Omental fat pad (tissue), 4 donors: Measurements from ENCODE around the gene MAML1. TPM values are rescaled to one million over a fixed set of nuclear protein-coding genes. Genes with fewer than 3 reads are reported as not detected.
"Not testable (repeated sequence)": the region's sequence is repeated elsewhere in the genome, so short reads cannot be mapped to it uniquely, and the experiment has no call there.

Experiments
- ATAC-seq: fragments of 150-250 bp; one replicate; pipeline ENCODE4 v1.9.1; 2016; ENCODE audit warnings: mild to moderate bottlenecking, moderate library complexity; ENCODE audit not compliant: low FRiP score
- DNase-seq: peaks from one replicate; pipeline ENCODE4 v3.0.0-alpha.2; 2019; ENCODE audit warnings: low spot score
- CTCF ChIP-seq, 3 donors: fragments of 450-650 bp; IDR thresholded peaks; one replicate each; pipeline ENCODE4 v1.5.1; 2016 to 2017; ENCODE audit warnings: antibody characterized with exemption in 3 of 3, mild to moderate bottlenecking in 3 of 3, moderate library complexity in 2 of 3
- total RNA-seq, 4 donors: library from RNA; depleted of rRNA; stranded (reverse); fragments of >200 nt; gene quantifications; one replicate each; pipeline ENCODE4 v1.1.0, GENCODE V29; 2016

MAML1 gene
- total RNA-seq, 4 donors from 2014 or later, result 12.6 to 28.1 (median 21.1) TPM

- TF ChIP-seq CTCF (IDR thresholded peaks at IDR 0.05), result no peak
- no peak for DNase-seq
- peak; percentile 61 for ATAC-seq
Observed at GRCh38 chr5:179732918-179733771, 523 bp downstream of the MAML1 start.

GRCh38 chr5:179733772-179734126 is 1.1 kb downstream of the MAML1 start:
- ATAC-seq, result no peak
- no peak for DNase-seq
- TF ChIP-seq CTCF (IDR thresholded peaks at IDR 0.05), result no peak

- TF ChIP-seq CTCF (IDR thresholded peaks at IDR 0.05), result no peak
- ATAC-seq (no peak), DNase-seq (no peak)
Observed at GRCh38 chr5:179734536-179735164, 2.0 kb downstream of the MAML1 start.

GRCh38 chr5:179738742-179739141 is 6.1 kb downstream of the MAML1 start:
- ATAC-seq, result no peak
- no peak for DNase-seq
- no peak for TF ChIP-seq CTCF (IDR thresholded peaks at IDR 0.05)

- ATAC-seq, DNase-seq: not testable (repeated sequence)
Observed at GRCh38 chr5:179744106-179744505, 11.5 kb downstream of the MAML1 start.

GRCh38 chr5:179746872-179747271 is 14.2 kb downstream of the MAML1 start:
- no peak for ATAC-seq
- no peak for TF ChIP-seq CTCF (IDR thresholded peaks at IDR 0.05)
- DNase-seq, result no peak

- ATAC-seq (no peak), DNase-seq (no peak)
- no peak for TF ChIP-seq CTCF (IDR thresholded peaks at IDR 0.05)
Observed at GRCh38 chr5:179747811-179748210, 15.2 kb downstream of the MAML1 start.
